ENCODE data around the gene CNR1.

CNR1 gene

DNA sequence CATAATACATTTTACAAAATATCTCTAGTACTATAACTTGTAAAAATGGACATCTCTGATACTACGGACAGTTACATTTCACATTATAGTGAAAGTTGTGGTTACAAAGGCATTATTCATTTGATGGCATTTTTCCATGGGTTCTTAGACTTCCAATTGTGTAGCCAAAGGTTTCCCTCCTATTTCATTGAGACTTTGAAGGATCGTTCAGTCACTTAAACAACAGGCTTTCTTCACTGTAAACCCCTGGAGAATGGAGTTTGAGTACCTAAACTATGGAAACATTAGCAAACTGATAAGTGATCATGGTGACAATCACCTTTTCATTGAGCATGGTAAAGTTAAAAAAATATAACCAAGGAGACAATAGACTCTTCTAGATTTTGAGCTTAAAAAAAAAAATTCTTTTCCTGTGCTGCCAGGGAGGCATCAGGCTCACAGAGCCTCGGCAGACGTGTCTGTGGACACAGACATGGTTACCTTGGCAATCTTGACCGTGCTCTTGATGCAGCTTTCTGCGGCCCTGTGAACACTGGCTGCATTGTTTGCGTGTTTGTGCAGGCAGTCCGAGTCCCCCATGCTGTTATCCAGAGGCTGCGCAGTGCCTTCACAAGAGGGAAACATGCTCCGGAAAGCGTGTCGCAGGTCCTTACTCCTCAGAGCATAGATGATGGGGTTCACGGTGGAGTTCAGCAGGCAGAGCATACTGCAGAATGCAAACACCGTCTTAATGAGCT lies 22.6 kb downstream of the CNR1 start:
- DNase-seq: no peak

DNA sequence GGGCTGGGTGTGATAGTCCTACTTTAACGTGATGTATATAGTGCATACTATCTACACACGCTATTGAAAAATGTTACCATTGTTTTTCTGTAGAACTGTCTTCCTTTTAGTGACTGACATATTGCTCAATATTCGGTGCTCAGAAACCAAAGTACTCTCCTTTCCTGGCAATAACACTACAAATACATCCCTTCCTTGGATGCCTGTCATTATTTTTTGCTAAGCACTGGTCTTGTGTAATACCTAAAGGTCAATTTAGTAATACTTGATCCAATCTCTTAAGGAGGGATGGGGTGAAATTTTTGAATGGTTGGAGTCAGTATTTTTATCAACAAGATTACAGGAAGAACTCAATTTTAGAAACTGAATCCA lies 23.9 kb downstream of the CNR1 start:
- DNase-seq: no peak

DNA sequence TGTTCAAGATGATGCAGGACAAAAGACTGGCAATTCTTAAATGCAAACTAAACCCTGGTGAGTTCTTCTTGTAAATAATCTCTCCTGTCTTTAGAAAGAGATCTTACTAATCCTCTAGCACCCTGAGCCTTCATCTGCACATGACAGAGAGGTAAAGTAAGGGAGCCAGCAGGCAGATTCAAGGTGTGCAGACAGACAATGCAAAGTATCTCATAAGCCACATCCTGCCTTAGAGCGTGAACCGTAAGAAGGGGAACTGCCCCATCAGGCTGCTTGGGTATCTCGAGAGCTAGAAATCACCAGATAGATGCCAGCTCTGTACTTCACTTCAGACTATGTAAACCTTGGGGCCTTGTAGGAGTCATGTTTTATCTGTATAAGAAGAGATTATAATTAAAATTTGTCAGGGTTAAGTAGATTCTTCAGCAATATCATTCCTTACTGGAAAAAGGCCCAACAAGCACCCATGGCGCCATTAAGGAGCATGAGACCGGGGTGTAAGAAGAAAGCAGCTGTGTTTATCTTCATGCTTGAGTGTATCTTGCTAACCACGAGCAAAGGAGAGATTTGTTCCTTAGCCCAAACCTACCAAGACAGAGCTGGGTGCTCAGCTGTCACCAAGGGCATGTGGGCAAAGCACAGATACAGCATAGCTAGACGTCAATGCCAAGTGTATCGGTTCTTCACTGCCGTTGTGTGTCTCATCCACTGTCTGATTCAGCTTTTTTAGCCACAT lies 24.4 kb downstream of the CNR1 start:
- peak; percentile 73 for DNase-seq

DNA sequence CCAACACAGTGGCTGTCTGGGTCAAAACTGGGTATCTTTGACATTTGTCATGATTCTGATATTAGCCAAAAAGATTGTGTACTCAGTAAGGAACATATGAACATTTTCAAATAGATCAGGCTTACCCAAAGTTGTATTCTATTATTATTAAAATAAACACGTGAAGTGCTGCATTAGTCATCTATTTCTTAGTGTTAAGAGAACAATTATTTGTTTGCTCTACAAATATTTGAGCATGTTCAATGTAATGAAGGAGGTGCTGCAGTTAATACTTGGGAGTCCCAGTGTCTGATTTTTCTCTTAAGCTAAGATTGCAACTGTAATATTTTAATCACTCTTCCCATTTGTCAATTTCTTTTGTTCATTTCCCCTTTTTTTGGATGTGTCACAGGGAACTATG lies 28.2 kb downstream of the CNR1 start:
- no peak for DNase-seq

DNA sequence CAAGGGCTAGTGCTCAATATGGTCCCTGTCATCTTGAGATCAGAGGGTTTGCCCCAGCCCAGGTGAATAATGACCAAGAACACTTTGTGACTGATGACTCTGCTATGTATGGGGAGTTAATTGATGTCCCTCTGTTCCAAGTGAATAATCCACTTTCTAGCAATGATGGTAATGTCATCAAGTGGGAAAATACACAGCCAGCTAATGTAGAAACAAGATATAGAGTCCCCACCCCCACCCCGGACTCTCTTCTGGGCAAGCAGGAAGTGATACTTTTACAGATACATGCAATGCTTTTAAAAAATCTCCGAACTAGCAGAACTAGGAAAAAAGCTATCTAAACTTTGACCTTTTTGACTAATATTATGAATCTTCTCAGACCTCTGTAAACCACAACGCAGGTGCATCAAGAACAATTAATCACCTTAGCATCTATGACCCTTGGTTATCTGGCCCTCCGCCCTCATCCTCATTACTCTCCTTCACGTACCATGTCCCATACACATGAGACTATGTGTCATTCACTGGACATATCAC lies 30.5 kb downstream of the CNR1 start:
- DNase-seq: no peak

DNA sequence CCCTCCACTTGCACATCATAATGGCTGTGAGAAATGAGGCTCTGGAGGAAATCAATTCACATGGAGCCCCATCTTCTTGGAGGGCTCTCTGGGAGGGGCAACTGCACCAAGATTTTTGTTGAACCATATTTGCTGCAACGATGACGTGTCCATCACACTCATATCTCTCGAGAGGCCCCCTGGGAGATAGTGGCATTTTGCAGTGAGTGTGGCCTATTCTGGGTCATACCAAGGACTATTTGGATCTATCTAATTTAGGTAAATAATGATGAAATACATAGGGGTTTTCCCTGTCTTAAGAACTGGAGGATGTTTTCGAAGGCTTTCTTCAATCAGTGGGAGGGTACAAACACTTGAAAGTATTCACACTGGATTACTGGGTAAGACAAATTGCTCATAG lies 31.6 kb downstream of the CNR1 start:
- DNase-seq: no peak

DNA sequence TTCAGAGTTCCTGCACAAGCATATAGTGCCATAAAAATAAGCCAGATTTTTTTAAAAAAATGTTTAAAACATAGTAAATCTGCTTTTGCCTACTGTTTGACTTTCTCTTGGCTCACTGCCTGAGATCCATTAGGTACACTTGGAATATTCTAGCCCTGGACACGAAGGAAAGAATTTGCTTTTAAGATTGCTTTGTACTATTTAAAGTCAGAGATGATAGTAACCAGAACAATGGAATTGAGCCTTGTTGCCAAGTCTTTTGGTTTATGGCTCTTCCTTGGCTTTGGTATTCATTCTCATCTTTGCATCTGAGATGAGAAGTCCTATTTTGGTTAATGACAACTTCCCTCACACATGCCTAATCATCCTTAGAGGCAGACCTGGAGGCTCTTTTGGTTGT lies 32.4 kb downstream of the CNR1 start:
- no peak for DNase-seq

DNA sequence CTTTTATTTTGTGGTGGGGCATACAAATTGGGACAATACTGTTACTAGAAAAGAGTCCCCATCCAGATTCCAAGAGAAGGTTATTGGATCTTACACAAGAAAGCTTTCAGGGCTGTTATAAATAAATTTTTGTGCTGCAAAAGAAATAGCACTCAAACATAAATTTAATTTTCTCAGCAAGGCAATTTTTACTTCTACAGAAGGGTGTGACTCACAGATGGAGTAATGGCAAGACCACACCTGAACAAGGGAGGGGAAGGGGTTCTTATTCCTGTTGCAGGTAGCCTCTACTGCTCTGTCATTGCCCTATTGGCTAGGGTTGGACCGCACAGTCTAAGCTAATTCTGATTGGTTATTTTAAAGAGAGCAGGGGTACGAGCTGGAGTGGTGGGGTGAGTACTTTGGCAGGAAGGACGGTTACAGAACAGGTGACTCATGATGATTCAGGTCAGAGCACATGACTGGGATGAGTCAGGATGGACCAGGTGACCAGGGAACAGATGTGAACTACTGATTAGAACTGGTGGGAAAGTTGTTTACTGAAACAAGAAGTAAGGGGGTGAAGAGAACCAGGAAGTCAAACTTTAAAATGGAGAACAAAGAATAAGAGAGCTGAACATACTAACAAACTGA lies 41.1 kb downstream of the CNR1 start:
- no peak for DNase-seq

DNA sequence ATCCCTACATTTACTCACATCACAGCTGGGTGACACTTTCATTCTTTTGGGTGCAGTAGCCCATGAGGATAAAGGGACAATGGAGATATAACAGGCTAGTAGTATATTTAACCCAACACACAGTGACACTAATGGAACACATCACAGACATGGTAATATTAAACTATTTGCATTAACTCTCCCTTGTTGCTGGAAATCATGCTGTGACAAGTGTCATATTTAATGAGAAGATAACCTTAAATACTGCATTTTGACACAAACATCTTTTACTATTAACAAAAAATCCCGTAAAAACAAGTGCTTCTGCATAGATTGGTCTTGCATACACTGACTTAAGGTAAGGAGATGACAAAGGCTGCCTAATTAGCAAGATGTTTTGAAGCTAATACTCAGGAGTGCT lies 45.5 kb downstream of the CNR1 start:
- DNase-seq: no peak

- no peak for DNase-seq
Observed at GRCh38 chr6:88119769-88120168, 46.4 kb downstream of the CNR1 start.

DNA sequence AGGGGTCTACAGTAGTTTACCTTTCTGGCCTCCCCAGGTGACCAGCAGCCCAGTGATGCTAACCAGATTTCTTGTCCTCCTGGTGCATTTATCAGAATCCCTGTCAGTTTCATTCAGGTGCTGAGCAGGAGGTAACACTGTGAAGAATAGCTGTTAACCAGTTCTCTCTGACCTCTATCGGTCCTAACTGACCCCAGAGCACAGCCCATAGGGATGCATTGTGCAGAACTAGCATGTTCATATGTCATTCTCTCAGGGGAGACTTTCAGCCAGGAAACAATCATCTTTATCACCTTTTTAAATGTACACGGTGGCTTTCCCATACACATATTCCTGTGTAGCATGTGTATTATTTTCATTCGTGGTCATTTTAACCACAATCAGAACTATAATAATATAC lies 49.9 kb downstream of the CNR1 start:
- DNase-seq: no peak

DNA sequence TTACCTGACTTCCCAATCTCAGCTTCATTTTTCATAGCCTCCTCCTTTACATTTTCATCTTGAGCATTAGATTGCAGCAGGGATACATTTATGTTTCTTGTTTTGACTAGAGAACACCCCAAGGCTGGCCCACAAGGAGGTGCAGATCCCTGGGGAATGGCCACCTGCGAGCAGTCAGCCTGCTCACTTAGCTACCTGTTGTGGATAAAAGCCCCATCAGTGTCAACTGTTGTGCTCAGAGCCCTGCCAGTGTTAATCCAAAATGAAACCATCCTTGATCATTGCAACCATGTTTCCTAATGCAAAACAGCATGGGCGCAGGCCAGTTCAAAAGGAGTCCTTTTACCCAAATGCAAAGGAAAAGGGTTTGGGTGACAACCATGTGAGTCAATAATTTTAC lies 50.8 kb downstream of the CNR1 start:
- DNase-seq: no peak

GRCh38 chr6:88114838-88115237 lies 51.3 kb downstream of the CNR1 start:
- no peak for DNase-seq

DNA sequence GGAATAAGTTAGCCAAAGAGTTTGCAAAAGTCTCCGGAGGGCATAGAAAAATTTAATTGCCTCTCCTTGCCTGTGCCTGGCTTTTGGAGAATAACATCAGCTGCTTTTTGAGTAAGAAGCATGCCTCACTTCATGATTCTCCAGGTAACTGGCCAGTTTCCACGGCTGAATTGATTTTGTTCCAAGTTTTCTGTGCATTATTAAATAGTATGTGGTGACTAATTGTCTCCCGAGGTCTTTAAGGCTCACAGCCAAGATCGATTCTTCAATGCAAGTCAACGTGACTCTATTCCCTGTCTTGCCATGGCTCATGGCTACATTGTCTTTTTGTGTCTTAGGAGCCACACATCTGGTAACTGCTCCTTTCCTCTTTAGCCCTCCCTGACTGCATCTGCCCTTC lies 54.2 kb downstream of the CNR1 start:
- DNase-seq: no peak

DNA sequence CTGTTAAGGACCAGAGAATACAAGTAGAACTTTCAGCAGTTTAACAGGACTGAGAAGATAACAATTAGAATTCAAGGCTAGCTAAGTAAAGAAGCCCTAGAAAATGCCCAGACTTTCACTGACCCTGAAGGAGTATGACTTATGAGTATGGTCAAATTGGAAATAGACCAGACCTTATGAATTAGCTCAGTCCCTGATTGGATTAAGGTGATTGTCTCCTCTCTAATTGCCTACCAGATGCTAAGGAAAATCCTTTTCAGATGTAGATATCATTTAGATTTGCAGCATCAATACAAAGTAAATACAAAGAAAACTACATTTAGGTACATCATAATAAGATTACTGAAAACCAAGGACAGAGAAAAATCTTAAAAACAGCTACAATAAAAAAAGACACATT lies 58.9 kb downstream of the CNR1 start:
- no peak for DNase-seq

DNA sequence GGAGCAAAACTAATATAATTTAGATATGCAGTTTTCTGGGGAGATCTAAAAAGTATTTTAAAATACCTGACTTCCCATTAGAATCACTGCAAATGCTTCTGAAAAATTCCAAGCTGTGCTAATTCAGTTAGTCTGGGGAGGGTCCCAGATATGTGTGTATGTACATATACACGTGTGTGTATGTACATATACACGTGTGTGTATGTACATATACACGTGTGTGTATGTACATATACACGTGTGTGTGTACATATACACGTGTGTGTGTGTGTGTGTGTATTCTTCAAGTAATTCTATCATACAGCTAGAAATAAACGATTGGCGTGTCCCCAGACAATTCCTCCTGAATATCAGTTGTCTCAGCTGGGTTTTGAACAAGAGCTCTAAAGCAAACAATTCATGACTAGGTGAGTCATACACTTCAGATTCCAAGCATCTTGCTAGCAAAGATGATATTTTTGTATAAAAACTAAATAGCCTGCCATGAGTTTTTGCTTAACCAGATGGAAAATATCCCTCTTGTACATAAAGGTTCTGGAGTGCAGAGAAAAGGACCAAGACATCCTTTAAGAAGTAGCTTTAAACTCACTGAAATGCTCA lies 60.3 kb downstream of the CNR1 start:
- DNase-seq: no peak

All from CD4-positive, alpha-beta T cell treated with Interleukin-15 for 1 hour (primary cell).